ENCODE measurements around the gene BFAR. TPM values are rescaled to one million over a fixed set of nuclear protein-coding genes. Genes with fewer than 3 reads are reported as not detected.
"Not testable (repeated sequence)": the region's sequence is repeated elsewhere in the genome, so short reads cannot be mapped to it uniquely, and the experiment has no call there.

BFAR gene
- total RNA-seq, 2 experiments from 2014 or later = 62.0 to 68.3 TPM

DNA sequence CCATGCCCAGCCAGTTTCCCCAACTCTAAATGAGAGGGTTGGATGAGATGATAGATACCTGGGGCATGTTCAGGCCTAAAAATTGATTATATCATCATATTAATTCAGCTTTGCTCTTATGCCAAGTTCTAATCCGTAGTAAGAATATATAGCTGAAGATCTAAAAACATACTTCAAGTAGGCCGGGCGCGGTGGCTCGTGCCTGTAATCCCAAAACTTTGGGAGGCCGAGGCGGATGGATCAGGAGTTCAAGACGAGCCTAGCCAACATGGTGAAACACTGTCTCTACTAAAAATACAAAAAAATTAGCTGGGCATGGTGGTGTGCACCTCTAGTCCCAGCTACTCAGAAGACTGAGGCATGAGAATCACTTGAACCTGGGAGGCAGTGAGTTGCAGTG is 49.4 kb downstream of the BFAR start:
- Mint-ChIP-seq H3K4me3 (no peak overlapping the region), H3K4me1 (no peaks in the 10 kb centered on the region), H3K27ac (no peak overlapping the region), H3K9me3 (no peaks in the 10 kb centered on the region), H3K36me3 (ENCODE audit: low read depth) (no peaks in the 10 kb centered on the region), H3K27me3 (peaks cover 2% of the 10 kb centered on the region)
- DNase-seq = no peak
- POLR2A ChIA-PET = no interaction called here
- CTCF ChIA-PET = no interaction called here

DNA sequence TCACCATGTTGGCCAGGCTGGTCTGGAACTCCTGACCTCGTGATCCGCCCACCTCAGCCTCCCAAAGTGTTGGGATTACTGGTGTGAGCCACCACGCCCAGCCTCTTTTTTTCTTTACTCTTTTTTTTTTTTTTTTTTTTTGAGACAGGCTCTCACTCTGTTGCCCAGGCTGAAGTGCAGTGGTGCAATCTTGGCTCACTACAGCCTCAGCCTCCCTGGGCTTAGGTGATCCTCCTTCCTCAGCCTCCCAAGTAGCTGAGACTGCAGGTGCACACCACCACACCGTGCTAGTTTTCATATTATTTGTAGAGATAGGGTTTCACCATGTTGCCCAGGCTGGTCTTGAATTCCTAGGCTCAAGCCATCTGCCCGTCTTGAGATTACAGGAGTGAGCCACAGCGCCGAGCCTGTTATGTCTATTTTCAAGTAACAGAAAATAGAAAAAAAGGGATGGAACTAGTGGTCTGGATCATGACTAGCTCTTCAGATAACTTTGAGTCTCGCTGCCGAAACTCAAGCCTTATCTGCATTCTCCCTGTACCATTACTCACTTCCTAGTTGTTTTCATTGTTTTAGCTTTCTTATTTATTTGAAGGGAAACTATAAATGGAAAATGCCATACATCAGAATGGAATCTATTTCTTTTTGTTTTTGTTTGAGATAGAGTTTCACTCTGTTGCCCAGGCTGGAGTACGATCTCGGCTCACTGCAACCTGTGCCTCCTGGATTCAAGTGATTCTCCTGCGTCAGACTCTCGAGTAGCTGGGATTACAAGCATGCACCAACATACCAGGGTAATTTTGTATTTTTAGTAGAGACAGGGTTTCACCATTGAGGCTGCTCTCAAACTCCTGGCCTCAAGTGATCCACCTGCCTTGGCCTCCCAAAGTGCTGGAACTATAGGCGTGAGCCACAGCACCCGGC is 53.4 kb downstream of the BFAR start:
- H3K4me3 Mint-ChIP-seq; H3K4me1 Mint-ChIP-seq; H3K27me3 Mint-ChIP-seq; H3K9me3 Mint-ChIP-seq; H3K27ac Mint-ChIP-seq; POLR2A ChIA-PET; DNase-seq; H3K36me3 Mint-ChIP-seq (ENCODE audit: low read depth): not testable (repeated sequence)
- CTCF ChIA-PET = interaction anchor here (0.5 kb wide), 1 partner anchor 69 kb away, joined by 3 read pairs; no protein-coding TSS in a partner anchor

DNA sequence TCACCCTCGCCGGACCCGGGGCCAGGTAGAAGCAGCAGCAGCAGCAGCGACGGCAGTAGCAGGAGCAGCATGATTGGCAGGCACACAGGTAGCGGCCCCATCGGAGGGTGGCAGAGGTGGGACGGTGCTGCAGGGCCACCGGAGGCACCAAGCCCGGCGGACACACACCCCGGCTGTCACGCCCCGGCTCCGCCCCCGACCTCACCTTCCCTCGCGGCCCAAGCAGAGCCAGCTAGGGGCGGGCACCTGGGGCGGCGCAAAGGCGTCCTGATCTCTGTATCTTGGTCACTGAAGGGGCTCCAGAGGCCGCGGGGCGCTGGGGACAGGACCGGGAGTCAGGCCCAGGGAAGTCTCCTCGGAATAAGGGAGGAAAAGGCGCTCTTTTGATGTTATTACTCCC is 61.4 kb downstream of the BFAR start, which contains the start of gene PLA2G10:
TSS of gene PLA2G10 (minus strand) at position 180 of the 400 bp plus-strand sequence. CDS start at position 101, 79 bp downstream.
- H3K4me1 Mint-ChIP-seq; H3K27me3 Mint-ChIP-seq; CTCF ChIA-PET; H3K27ac Mint-ChIP-seq; DNase-seq; H3K36me3 Mint-ChIP-seq (ENCODE audit: low read depth); POLR2A ChIA-PET; H3K4me3 Mint-ChIP-seq; H3K9me3 Mint-ChIP-seq: not testable (repeated sequence)

DNA sequence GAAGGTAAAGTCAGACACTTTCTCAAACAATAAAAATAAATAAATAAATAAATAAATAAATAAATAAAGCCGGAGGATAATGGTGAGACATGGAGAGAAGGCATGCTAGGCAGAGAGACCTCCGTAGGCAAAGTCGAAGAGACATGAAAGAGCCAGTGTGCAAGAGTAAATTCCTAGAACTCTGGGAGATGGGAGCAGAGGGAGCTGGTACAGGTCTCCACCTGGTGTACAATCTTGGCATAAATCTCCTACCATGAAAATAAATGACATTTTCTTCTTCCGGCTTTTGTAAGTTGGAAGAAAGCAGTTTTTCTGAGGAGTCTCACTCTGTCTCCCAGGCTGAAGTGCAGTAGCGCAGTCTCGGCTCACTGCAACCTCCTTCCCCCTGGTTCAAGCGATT is 69.1 kb downstream of the BFAR start:
- H3K4me3 Mint-ChIP-seq; H3K27me3 Mint-ChIP-seq; H3K9me3 Mint-ChIP-seq; H3K36me3 Mint-ChIP-seq (ENCODE audit: low read depth); H3K27ac Mint-ChIP-seq; H3K4me1 Mint-ChIP-seq; DNase-seq; CTCF ChIA-PET; POLR2A ChIA-PET: not testable (repeated sequence)

DNA sequence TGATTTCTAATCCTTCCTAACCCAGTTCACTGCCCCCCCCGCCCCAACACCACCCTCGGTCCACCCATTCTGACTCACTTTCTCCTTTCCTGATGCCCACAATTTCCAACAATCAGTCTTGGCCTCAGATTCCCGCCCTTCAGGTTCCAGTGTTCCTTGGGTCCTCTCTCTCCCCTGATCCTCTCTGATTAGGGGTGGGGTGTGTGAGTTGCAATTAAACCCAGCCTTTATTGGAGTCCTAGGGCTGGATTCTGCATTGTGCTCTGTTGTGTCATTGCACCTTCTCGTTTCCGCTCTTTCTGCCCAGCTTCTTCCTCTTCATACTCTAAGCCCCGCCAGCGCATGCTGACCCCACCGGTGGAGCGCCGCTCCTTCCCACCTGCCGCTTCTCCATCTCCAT is 69.9 kb downstream of the BFAR start:
- H3K27me3 Mint-ChIP-seq; DNase-seq; H3K9me3 Mint-ChIP-seq; POLR2A ChIA-PET; H3K4me1 Mint-ChIP-seq; H3K36me3 Mint-ChIP-seq (ENCODE audit: low read depth); H3K27ac Mint-ChIP-seq; CTCF ChIA-PET; H3K4me3 Mint-ChIP-seq: not testable (repeated sequence)

DNA sequence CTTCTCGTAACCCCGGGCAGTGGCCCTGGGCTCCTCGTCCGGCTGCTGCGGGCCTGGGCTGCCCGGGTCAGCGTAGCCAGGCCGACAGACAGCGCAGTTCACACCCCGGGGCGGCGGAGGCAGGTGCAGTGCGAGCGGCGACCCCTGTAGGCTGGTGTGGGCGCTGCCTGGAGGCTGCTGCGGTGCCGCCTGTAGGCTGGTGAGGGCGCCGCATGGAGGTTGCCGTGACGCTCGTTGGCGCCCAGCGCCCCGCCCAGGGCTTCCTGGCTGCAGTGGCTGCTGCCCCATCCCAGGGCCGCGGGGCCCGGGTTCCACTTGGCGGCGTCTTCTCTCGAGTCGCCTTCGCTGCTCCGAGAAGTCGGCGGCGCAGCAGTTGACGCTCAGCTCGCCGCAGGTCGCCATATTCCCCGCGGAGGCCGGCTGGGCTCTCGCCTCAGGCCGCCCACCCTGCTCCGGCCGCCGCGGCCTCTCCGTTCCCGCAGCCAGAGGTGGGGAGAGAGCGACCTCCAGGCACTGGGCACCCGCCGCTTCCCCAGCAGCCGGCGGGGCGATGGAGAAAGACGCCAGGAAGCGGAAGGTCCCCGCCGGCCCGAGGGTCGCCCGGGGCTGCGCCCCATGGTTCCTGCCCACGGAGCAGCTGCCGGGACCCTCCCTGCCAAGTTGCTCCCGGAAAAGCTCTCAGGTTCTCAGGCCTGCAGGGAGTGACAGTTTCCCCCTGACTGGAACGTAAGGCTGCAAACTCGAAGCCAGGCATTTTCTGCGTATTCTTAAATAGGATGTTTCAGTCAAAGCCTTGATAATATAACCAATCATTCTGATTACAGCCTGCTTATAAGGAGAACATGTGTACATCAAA is 70.6 kb downstream of the BFAR start, which contains the start of gene NPIPA3:
TSS of gene NPIPA3 (plus strand) at position 256 of the 856 bp plus-strand sequence. CDS start 5,533 bp downstream, outside the sequence.
- H3K4me3 Mint-ChIP-seq; H3K9me3 Mint-ChIP-seq; H3K27me3 Mint-ChIP-seq; CTCF ChIA-PET; DNase-seq; H3K4me1 Mint-ChIP-seq; H3K27ac Mint-ChIP-seq; POLR2A ChIA-PET; H3K36me3 Mint-ChIP-seq (ENCODE audit: low read depth): not testable (repeated sequence)

Other genes starting within 250 kb of the BFAR start
- 10 to 100 TPM; 41.1 to 51.8 TPM for gene PARN, start 2.7 kb upstream of the BFAR start, total RNA-seq
- not detected for gene PLA2G10, start 61.4 kb downstream of the BFAR start, total RNA-seq
- gene NPIPA3, start 70.5 kb downstream of the BFAR start, total RNA-seq = 1 to 10 TPM; 1.8 to 3.1 TPM
- gene NPIPA2, start 109.6 kb downstream of the BFAR start, total RNA-seq = 1 to 10 TPM; 2.0 to 3.2 TPM
- gene NOMO1, start 200.8 kb downstream of the BFAR start, total RNA-seq = 10 to 100 TPM; 44.1 to 54.9 TPM

Measured in activated CD4-positive, alpha-beta T cell treated with anti-CD3 and anti-CD28 coated beads, Interleukin-2, amount 10 ng/mL, durations not matched to agents 7 days and 5 days (primary cell).